Endodermal cell (in vitro differentiated cells): ENCODE data around the gene DRGX. TPM values are rescaled to one million over a fixed set of nuclear protein-coding genes. Genes with fewer than 3 reads are reported as not detected.

ENCODE experiments used
- DNase-seq: peaks from one replicate; pipeline ENCODE4 v3.0.0-alpha.2; 2017
- H3K27ac ChIP-seq: 2 replicates; pipeline ENCODE4 v1.5.1; 2013; ENCODE audit warnings: mild to moderate bottlenecking, low read depth, low read length, moderate library complexity
- H3K27me3 ChIP-seq: 2 replicates; pipeline ENCODE4 v1.6.1; 2013; ENCODE audit warnings: mild to moderate bottlenecking, low read length, moderate library complexity; ENCODE audit not compliant: insufficient read depth, control insufficient read depth, poor library complexity, severe bottlenecking
- H3K36me3 ChIP-seq: 2 replicates; pipeline ENCODE4 v1.7.0; 2013; ENCODE audit warnings: mild to moderate bottlenecking, low read length, moderate library complexity; ENCODE audit not compliant: control insufficient read depth, insufficient read depth
- H3K4me1 ChIP-seq: one replicate; pipeline ENCODE4 v1.7.0; 2013; ENCODE audit warnings: low read length; ENCODE audit not compliant: control insufficient read depth, insufficient read depth
- H3K4me3 ChIP-seq: 2 replicates; pipeline ENCODE4 v1.5.1; 2013; ENCODE audit warnings: mild to moderate bottlenecking, low read length, moderate library complexity
- H3K9ac ChIP-seq: 2 replicates; pipeline ENCODE4 v1.6.1; 2013; ENCODE audit warnings: mild to moderate bottlenecking, low read length, moderate library complexity; ENCODE audit not compliant: poor library complexity, severe bottlenecking; ENCODE audit errors: extremely low read depth
- H3K9me3 ChIP-seq: 2 replicates; pipeline ENCODE4 v1.6.1; 2013; ENCODE audit warnings: mild to moderate bottlenecking, low read length, moderate library complexity; ENCODE audit not compliant: control insufficient read depth
- H3K27ac Mint-ChIP-seq: 2 replicates; pipeline ENCODE4 v1.8.0; 2020; ENCODE audit warnings: mixed read lengths
- H3K27me3 Mint-ChIP-seq: 2 replicates; pipeline ENCODE4 v1.8.0; 2021; ENCODE audit warnings: mild to moderate bottlenecking, mixed read lengths; ENCODE audit not compliant: insufficient read depth
- H3K36me3 Mint-ChIP-seq: 2 replicates; pipeline ENCODE4 v1.8.0; 2020; ENCODE audit warnings: low read depth, mixed read lengths
- H3K4me1 Mint-ChIP-seq: 2 replicates; pipeline ENCODE4 v1.8.0; 2020; ENCODE audit warnings: mixed read lengths
- H3K4me3 Mint-ChIP-seq: 2 replicates; pipeline ENCODE4 v1.8.0; 2020; ENCODE audit warnings: mild to moderate bottlenecking, moderate library complexity, mixed read lengths
- H3K9me3 Mint-ChIP-seq: 2 replicates; pipeline ENCODE4 v1.8.0; 2020; ENCODE audit warnings: mild to moderate bottlenecking, mixed read lengths
- WGBS, 2 experiments: methylation state at CpG; one replicate each; pipeline versions ENCODE4 v1.1.5 to v1.1.7; 2013; ENCODE audit warnings: missing lambda C conversion rate in 2 of 2, mixed read lengths in 1 of 2; ENCODE audit not compliant: insufficient coverage in 1 of 2, insufficient read length in 1 of 2; 5-methylcytosine and 5-hydroxymethylcytosine counted together
- total RNA-seq, 2 donors: library from RNA; stranded (reverse); fragmentation: NEBNext Ultra II Directional in 1 of 2; extraction: Animal tissue kit (Norgen Biotek cat#: 25700) in 1 of 2; gene quantifications; 2 replicates in 1 of 2; 3 replicates in 1 of 2; pipeline ENCODE4 v1.2.1, GENCODE V29; 2021
- TF ChIP-seq, protein P1 (sequence below): fragments of 200-600 bp; sonication (generic); conservative IDR thresholded peaks from 2 replicates; pipeline ENCODE4 v1.5.0; 2021; ENCODE audit warnings: antibody characterized with exemption, mild to moderate bottlenecking

DRGX gene
- total RNA-seq, 2 donors from 2014 or later = not detected

DNA sequence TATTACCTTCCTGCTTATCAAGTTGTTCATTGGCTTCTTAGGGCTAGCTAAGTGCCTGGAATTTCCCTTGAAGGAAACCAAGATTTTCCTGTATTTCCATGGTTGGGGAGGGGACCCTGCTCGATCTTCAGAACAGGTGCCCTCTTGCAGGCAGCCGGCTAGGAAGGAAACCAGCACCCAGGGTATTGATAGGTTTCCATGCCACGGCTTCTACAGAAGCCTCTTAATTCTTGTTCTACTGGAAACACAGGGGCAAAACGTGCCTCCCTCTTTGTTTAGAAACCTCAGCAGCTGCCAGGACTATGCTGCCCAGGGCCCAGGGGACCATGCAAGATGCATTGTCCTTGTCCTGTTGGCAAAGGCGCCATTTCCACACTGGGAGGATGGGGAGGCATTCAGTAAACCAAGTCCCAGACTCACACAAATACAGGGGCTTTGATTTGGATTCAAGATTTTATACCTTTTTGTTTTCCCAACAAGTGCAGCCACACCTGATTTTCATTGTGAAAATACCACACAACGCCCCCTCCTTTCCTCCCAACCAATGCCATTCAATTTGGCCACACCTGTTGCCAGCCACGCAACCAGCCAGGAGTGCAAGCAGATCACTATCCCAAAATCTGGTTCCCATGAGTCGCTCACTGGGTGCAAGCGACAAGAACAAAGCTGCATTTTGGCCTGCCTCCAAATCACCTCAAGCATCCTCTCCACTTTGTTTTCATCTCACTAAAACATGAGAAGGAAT lies 67.3 kb downstream of the DRGX start:
- H3K9me3 ChIP-seq = no peaks in the 10 kb centered on the region
- no peak overlapping the region for H3K4me3 Mint-ChIP-seq
- no peaks in the 10 kb centered on the region for H3K27me3 ChIP-seq
- H3K27me3 Mint-ChIP-seq = peaks cover 3% of the 10 kb centered on the region
- H3K27ac Mint-ChIP-seq = no peak overlapping the region
- no peak overlapping the region for H3K27ac ChIP-seq
- H3K36me3 Mint-ChIP-seq = no peaks in the 10 kb centered on the region
- 90 to 93% methylated on average over 5 to 9 of the region's 9 CpGs for WGBS, 2 experiments
- no peak overlapping the region for H3K4me3 ChIP-seq
- no peaks in the 10 kb centered on the region for H3K4me1 Mint-ChIP-seq
- no peaks in the 10 kb centered on the region for H3K9me3 Mint-ChIP-seq
- TF ChIP-seq, protein P1, sequence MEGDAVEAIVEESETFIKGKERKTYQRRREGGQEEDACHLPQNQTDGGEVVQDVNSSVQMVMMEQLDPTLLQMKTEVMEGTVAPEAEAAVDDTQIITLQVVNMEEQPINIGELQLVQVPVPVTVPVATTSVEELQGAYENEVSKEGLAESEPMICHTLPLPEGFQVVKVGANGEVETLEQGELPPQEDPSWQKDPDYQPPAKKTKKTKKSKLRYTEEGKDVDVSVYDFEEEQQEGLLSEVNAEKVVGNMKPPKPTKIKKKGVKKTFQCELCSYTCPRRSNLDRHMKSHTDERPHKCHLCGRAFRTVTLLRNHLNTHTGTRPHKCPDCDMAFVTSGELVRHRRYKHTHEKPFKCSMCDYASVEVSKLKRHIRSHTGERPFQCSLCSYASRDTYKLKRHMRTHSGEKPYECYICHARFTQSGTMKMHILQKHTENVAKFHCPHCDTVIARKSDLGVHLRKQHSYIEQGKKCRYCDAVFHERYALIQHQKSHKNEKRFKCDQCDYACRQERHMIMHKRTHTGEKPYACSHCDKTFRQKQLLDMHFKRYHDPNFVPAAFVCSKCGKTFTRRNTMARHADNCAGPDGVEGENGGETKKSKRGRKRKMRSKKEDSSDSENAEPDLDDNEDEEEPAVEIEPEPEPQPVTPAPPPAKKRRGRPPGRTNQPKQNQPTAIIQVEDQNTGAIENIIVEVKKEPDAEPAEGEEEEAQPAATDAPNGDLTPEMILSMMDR = no peak
- peak overlapping the region; percentile 3 for H3K9ac ChIP-seq
- no peak for DNase-seq
- no peaks in the 10 kb centered on the region for H3K36me3 ChIP-seq
- H3K4me1 ChIP-seq = no peaks in the 10 kb centered on the region

DNA sequence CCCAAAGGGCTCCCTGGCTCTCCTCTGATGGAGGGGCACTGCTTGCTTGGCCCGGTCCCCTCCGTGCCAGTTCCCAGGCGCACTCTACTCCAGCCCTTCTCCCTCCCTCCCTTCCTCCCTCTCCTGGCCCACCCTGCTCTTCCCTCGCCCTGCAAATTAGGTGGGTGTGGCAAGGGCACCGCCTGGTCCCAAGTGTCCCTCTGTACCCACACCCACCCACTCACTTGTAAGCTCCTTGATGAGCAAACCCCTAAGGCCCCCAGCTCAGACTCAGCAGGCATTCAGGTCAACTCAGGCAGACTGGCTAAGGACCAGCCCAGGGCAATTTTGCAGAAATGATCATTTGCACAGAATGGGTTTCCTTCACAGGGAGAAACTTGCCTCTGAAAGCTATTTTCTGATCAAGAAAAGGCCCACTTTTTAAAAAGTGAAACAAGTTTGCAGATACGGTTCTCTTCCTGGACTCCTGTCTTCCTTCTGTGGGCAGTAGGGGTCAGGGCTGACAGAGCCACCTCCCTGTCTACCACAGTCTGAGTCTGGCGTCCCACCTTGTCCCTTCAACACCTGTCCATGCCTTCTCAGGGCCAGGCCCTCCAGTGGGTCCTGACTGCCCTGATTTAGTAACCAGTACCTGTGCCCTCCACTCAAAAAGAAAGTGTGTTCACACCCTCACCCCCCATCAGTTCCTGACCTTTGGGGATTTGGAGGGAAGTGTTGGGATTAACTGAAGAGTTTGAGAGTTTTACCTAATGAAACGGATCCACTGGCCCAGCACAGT lies 68.7 kb downstream of the DRGX start:
- H3K36me3 Mint-ChIP-seq = no peaks in the 10 kb centered on the region
- H3K9ac ChIP-seq = no peak overlapping the region
- no peak overlapping the region for H3K27ac ChIP-seq
- TF ChIP-seq, protein P1 = no peak
- H3K9me3 Mint-ChIP-seq = no peaks in the 10 kb centered on the region
- no peaks in the 10 kb centered on the region for H3K27me3 ChIP-seq
- H3K4me1 ChIP-seq = no peaks in the 10 kb centered on the region
- H3K27ac Mint-ChIP-seq = no peak overlapping the region
- H3K27me3 Mint-ChIP-seq = peaks cover 1% of the 10 kb centered on the region
- DNase-seq = no peak
- H3K9me3 ChIP-seq = no peaks in the 10 kb centered on the region
- WGBS, 2 experiments = 88 to 90% methylated on average over 2 to 8 of the region's 8 CpGs
- H3K4me3 Mint-ChIP-seq = no peak overlapping the region
- no peak overlapping the region for H3K4me3 ChIP-seq
- H3K4me1 Mint-ChIP-seq = no peaks in the 10 kb centered on the region
- H3K36me3 ChIP-seq = no peaks in the 10 kb centered on the region

DNA sequence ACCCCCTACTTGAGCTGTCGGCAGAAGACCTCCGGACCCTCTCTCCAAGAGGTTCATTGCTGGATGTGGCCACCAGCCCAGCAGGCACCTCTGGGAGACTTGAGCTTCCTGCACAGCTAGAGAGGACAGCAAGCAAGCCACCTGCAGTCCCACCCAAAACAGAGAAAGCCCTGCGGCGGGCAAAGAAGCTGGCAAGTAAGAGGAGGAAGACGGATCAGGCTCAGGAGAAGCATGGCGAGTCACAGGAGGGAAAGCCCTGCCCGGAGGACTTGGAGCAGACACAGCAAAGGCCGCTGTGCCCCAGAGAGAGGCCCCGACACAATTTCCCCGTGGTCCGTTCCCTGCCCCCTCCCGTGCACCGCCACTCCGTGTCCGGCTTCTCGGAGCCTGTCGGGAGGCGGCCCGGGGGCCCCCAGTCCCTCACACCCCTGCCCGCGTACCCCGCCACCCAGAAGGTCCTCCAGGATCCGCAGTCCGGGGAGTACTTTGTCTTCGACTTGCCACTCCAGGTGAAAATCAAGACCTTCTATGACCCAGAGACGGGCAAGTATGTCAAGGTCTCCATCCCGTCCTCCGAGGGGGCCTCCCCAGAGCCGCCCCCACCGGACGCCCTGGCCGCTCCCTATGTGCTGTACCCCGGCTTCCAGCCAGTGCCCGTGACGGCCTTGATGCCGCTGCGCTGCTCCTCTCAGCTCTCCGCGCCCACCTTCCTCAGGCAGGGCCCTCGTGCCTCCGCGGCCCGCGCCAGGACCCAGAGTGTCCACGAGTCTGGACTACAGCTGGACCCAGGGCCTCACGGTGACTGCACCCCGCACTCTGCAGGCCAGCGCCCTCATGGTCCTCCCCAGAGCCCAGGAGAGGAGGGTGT lies 69.7 kb downstream of the DRGX start:
- DNase-seq = no peak
- Histone ChIP-seq H3K27ac (no peak overlapping the region), H3K27me3 (no peaks in the 10 kb centered on the region), H3K9ac (no peak overlapping the region), H3K4me3 (no peak overlapping the region), H3K36me3 (no peaks in the 10 kb centered on the region), H3K4me1 (no peaks in the 10 kb centered on the region), H3K9me3 (no peaks in the 10 kb centered on the region)
- Mint-ChIP-seq H3K4me3 (no peak overlapping the region), H3K9me3 (no peaks in the 10 kb centered on the region), H3K27me3 (peaks cover 3% of the 10 kb centered on the region), H3K4me1 (no peaks in the 10 kb centered on the region), H3K36me3 (no peaks in the 10 kb centered on the region), H3K27ac (no peak overlapping the region)
- 90 to 91% methylated on average over 34 to 48 of the region's 48 CpGs for WGBS, 2 experiments
- TF ChIP-seq, protein P1 = no peak
